ENCODE measurements around the gene BMP2K.

The BMP2K gene

DNA sequence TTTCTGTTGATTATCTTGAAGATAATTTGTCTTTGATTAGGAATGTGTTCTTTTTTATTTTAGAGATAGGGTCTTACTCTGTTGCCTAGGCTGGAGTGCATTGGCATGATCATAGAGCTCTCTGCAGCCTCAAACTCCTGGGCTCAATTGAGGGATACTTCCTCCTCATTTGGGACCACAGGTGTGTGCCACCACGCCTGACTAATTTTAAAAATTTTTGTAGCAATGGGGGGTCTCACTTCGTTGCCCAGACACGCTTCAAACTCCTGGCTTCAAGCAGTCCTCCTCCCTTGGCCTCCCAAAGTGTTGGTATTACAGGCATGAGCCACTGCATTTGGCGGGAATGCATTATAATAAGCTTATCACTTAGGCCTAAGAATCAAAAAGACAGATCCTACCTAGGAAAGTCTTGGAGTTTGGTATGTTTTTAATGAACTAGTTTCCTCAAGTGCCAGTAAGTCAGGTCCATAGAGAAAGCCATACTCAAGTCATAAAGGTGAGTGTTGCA is 21.7 kb downstream of the BMP2K start:
- Histone ChIP-seq H3K4me3 (ENCODE audit: low read depth, low read length) (no peak overlapping the region), H3K9me3 (ENCODE audit: severe bottlenecking) (no peaks in the 10 kb centered on the region), H3K27ac (no peak overlapping the region), H3K27me3 (ENCODE audit: insufficient read depth, low read depth, severe bottlenecking) (no peaks in the 10 kb centered on the region), H3K36me3 (no peaks in the 10 kb centered on the region)
- TF ChIP-seq, protein P1, sequence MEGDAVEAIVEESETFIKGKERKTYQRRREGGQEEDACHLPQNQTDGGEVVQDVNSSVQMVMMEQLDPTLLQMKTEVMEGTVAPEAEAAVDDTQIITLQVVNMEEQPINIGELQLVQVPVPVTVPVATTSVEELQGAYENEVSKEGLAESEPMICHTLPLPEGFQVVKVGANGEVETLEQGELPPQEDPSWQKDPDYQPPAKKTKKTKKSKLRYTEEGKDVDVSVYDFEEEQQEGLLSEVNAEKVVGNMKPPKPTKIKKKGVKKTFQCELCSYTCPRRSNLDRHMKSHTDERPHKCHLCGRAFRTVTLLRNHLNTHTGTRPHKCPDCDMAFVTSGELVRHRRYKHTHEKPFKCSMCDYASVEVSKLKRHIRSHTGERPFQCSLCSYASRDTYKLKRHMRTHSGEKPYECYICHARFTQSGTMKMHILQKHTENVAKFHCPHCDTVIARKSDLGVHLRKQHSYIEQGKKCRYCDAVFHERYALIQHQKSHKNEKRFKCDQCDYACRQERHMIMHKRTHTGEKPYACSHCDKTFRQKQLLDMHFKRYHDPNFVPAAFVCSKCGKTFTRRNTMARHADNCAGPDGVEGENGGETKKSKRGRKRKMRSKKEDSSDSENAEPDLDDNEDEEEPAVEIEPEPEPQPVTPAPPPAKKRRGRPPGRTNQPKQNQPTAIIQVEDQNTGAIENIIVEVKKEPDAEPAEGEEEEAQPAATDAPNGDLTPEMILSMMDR (IDR thresholded peaks at IDR 0.05; ENCODE audit: low read depth, low read length), result no peak
- no peak for DNase-seq

DNA sequence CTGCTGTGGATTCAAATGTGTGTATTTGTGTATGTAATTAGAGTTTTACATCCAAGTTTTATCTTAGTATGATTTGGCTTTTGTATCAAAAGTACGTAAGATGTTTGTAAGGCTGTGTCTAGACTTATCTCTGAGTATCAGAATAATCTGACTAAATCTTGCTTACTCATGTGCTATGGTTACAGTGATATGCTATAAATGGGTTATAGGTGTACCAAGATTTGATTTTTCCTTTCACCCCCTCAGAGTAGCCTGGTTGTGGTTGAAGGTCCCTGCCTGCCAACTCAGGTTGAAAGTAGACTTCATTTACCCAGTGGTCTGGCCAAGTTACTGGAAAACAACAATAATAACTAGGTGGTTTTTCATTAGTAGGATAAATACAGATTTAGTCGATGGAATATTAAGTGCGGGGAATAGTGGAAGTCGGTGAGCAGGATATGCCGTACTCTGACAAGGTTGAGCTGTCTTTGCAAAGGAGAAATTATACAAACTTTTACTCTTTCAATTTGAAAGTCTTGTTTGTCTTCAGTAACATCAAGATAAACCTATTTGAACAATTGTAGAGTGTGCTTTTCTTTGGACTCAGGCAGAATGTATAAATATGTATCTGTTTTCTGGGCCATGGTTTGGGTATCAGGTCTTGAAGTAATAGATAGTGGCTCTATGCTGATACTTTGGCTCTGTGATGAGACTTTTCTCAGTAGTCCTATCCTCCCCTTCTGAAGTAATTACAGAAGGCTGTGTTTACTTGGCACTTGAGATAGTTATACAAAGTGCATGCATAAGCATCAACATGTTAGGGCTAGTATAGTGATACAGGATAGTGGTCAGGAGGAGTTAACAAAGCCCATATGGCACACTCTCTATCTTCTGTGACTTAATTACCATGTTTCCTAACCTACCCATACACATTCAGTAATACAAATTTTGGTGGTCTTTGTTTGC is 23.7 kb downstream of the BMP2K start:
- Histone ChIP-seq H3K27me3 (ENCODE audit: insufficient read depth, low read depth, severe bottlenecking) (no peaks in the 10 kb centered on the region), H3K36me3 (no peaks in the 10 kb centered on the region), H3K4me3 (ENCODE audit: low read depth, low read length) (no peak overlapping the region), H3K27ac (no peak overlapping the region), H3K9me3 (ENCODE audit: severe bottlenecking) (no peaks in the 10 kb centered on the region)
- TF ChIP-seq, protein P1 (IDR thresholded peaks at IDR 0.05; ENCODE audit: low read depth, low read length), result no peak
- no peak for DNase-seq

GRCh38 chr4:78800965-78801364 is 24.8 kb downstream of the BMP2K start:
- Histone ChIP-seq H3K27me3 (ENCODE audit: insufficient read depth, low read depth, severe bottlenecking) (no peaks in the 10 kb centered on the region), H3K36me3 (no peaks in the 10 kb centered on the region), H3K27ac (no peak overlapping the region), H3K4me3 (ENCODE audit: low read depth, low read length) (no peak overlapping the region), H3K9me3 (ENCODE audit: severe bottlenecking) (no peaks in the 10 kb centered on the region)
- TF ChIP-seq, protein P1 (IDR thresholded peaks at IDR 0.05; ENCODE audit: low read depth, low read length), result no peak
- DNase-seq, result no peak

DNA sequence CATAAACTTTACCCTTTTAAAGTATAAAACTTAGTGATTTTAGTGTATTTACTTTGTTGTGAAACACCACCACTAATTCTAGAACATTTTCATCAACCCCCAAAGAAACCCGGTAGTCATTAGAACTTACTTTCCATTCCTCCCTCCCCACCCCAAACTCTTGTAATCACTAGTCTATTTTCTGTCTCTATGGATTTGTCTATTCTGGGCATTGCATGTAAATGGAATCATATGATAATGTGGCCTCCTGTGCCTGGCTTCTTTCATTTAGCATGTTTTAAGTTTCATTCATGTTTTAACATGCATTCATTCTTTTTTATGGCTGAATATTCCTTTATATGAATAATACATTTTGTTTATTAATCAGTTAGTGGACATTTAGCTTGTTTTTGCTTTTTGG is 27.8 kb downstream of the BMP2K start:
- Histone ChIP-seq H3K27me3 (ENCODE audit: insufficient read depth, low read depth, severe bottlenecking) (no peaks in the 10 kb centered on the region), H3K9me3 (ENCODE audit: severe bottlenecking) (no peaks in the 10 kb centered on the region), H3K4me3 (ENCODE audit: low read depth, low read length) (no peak overlapping the region), H3K36me3 (no peaks in the 10 kb centered on the region), H3K27ac (no peak overlapping the region)
- TF ChIP-seq, protein P1 (IDR thresholded peaks at IDR 0.05; ENCODE audit: low read depth, low read length), result no peak
- DNase-seq, result no peak

GRCh38 chr4:78806943-78807460 is 30.9 kb downstream of the BMP2K start:
- H3K27ac ChIP-seq, result no peak overlapping the region
- H3K4me3 ChIP-seq (ENCODE audit: low read depth, low read length), result no peak overlapping the region
- TF ChIP-seq, protein P1 (IDR thresholded peaks at IDR 0.05; ENCODE audit: low read depth, low read length), result no peak
- DNase-seq, result no peak
- no peaks in the 10 kb centered on the region for H3K27me3 ChIP-seq (ENCODE audit: insufficient read depth, low read depth, severe bottlenecking)
- no peaks in the 10 kb centered on the region for H3K9me3 ChIP-seq (ENCODE audit: severe bottlenecking)
- H3K36me3 ChIP-seq, result no peaks in the 10 kb centered on the region
